IPS-20b (cell line): ENCODE results near the gene RIN2.

Source experiments
- H3K27ac ChIP-seq: one replicate; pipeline ENCODE4 v1.5.1; 2013; ENCODE audit warnings: low read length
- H3K27me3 ChIP-seq: 2 replicates; pipeline ENCODE4 v1.6.1; 2013; ENCODE audit warnings: mild to moderate bottlenecking, low read length, inconsistent platforms; ENCODE audit not compliant: insufficient read depth
- H3K36me3 ChIP-seq: 2 replicates; pipeline ENCODE4 v1.6.1; 2013; ENCODE audit warnings: low read depth, mild to moderate bottlenecking, inconsistent platforms, low read length, moderate library complexity; ENCODE audit not compliant: insufficient read depth
- H3K4me1 ChIP-seq: 2 replicates; pipeline ENCODE4 v1.6.1; 2013; ENCODE audit warnings: mild to moderate bottlenecking, control low read depth, inconsistent platforms, low read length, moderate library complexity; ENCODE audit not compliant: insufficient read depth
- H3K4me3 ChIP-seq: 2 replicates; pipeline ENCODE4 v1.5.1; 2013; ENCODE audit warnings: mild to moderate bottlenecking, low read length, inconsistent platforms
- H3K9ac ChIP-seq: 2 replicates; pipeline ENCODE4 v1.6.1; 2013; ENCODE audit warnings: low read depth, mild to moderate bottlenecking, inconsistent platforms, low read length, moderate library complexity
- H3K9me3 ChIP-seq: 2 replicates; pipeline ENCODE4 v1.6.1; 2013; ENCODE audit warnings: mild to moderate bottlenecking, low read depth, low read length, inconsistent platforms; ENCODE audit not compliant: insufficient read depth

RIN2 gene

DNA sequence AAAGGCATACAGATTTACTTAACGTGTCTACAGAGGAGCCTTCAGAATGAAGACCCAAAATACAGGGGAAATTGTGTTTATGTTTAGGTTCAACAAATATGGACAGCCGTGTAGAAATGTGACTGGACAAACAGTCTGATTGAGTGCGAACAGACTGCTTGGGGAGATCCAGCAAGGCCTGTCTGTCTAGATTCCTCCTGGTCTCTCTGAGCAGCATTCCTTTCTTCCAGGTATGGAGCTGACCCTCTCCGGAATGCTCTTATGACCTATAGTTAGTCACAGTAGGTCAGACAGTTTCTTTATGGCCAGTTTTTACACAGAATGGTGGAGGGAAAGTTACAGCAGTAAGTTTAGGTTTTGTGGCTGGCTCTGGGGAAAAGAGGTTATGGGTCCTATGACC is 9.0 kb downstream of the RIN2 start:
- Histone ChIP-seq H3K27ac (no peak overlapping the region), H3K4me3 (no peak overlapping the region), H3K27me3 (no peaks in the 10 kb centered on the region), H3K9me3 (no peaks in the 10 kb centered on the region), H3K9ac (no peak overlapping the region), H3K4me1 (peaks cover 8% of the 10 kb centered on the region; the same call in 1 of the 2 replicates), H3K36me3 (no peaks in the 10 kb centered on the region)

DNA sequence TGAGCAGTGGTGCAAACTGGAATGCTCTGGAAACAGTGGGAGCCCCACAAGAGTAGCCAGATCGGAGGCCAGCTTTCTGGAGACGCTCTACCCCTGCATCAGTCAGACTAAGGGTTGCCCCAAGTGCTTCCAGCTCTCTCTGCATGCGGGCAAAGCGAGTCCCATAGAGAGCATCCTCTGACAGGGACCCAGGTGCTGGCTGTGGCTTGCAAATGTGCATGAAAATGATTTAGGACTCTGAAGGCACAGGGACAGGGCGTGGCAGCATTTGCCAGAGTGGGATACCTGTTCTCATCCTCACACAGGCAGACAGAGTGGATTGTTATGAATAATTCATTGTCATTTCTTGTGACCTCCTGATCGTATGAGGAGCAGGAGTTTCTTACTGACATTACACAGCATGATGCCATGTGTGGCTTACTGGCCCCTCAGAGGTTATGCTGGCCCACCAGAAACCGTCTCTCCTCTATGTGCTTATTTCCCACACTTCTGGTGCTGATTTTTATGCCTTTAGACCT is 10.3 kb downstream of the RIN2 start:
- Histone ChIP-seq H3K36me3 (no peaks in the 10 kb centered on the region), H3K9me3 (no peaks in the 10 kb centered on the region), H3K27me3 (no peaks in the 10 kb centered on the region), H3K27ac (no peak overlapping the region), H3K4me3 (no peak overlapping the region), H3K9ac (no peak overlapping the region), H3K4me1 (peaks cover 8% of the 10 kb centered on the region; the same call in 1 of the 2 replicates)

DNA sequence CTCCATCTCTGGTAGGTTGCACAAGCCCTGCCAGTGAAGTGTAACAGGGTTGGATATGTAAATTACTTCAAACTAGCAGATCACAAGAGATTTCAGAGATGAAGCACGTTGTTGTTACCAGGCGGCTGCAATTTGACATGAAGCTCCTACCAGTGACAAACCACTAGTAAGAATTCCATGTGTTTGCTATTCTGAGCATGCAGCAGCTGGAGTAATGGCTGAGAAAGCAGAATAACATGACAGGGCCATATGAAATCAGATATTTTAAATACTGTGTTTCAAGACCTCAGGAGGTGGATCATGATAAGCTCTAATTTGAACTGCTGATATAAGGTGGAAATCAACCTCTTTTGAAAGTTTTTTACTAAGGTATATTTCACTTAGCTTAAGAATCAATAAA is 11.4 kb downstream of the RIN2 start:
- no peak overlapping the region for H3K9ac ChIP-seq
- peaks cover 11% of the 10 kb centered on the region for H3K4me1 ChIP-seq
- no peaks in the 10 kb centered on the region for H3K36me3 ChIP-seq
- no peaks in the 10 kb centered on the region for H3K9me3 ChIP-seq
- H3K27me3 ChIP-seq = no peaks in the 10 kb centered on the region
- H3K27ac ChIP-seq = no peak overlapping the region
- no peak overlapping the region for H3K4me3 ChIP-seq

DNA sequence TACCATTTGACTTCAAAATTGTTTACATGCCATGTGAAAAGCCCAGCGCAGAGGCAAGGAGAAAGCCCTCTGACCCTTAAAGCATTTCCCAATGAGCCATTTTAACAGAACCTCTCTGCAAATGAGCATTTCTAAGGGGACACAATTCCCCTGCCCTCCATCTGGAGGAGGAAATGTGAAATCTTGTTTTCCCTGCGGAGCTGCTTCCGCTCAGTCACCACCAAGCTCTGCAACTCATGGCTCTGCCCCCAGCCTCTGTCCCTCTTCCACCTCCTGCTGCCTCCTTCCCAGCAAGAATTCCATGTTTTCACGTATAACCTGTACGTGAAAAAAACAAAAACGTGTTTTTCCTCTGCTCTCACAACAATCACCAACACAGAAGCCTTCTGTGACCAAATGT is 12.3 kb downstream of the RIN2 start:
- Histone ChIP-seq H3K9ac (0 out of 2 replicates have a peak overlapping the region, but pooled peaks have one; percentile 7), H3K4me1 (peaks cover 15% of the 10 kb centered on the region), H3K36me3 (no peaks in the 10 kb centered on the region), H3K27me3 (no peaks in the 10 kb centered on the region), H3K9me3 (no peaks in the 10 kb centered on the region), H3K27ac (no peak overlapping the region), H3K4me3 (no peak overlapping the region)

DNA sequence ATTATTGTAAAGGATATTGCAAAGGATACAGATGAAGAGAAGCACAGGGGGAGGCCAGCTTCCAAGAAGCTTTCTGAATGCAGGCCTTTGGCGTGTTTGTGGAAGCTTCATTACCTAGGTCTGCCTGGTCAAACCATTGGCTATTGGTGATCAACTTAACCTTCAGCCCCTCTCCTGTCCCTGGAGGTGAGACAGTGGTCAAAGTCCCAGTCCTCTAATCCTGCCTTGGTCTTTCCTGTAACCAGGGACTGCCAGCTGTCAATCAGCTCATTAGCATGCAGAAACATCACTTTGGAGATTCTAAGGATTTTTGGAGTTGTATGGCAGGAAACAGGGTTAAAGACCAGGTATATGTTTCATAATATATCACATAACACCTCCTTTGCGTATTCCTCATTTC is 13.0 kb downstream of the RIN2 start:
- H3K4me1 ChIP-seq = peaks cover 15% of the 10 kb centered on the region
- no peaks in the 10 kb centered on the region for H3K9me3 ChIP-seq
- no peak overlapping the region for H3K4me3 ChIP-seq
- no peaks in the 10 kb centered on the region for H3K36me3 ChIP-seq
- H3K9ac ChIP-seq = no peak overlapping the region
- no peaks in the 10 kb centered on the region for H3K27me3 ChIP-seq
- no peak overlapping the region for H3K27ac ChIP-seq

GRCh38 chr20:19773471-19773870 is 15.4 kb downstream of the RIN2 start:
- Histone ChIP-seq H3K36me3 (no peaks in the 10 kb centered on the region), H3K27me3 (no peaks in the 10 kb centered on the region), H3K27ac (no peak overlapping the region), H3K9ac (no peak overlapping the region), H3K4me1 (peaks cover 25% of the 10 kb centered on the region), H3K9me3 (no peaks in the 10 kb centered on the region), H3K4me3 (no peak overlapping the region)

DNA sequence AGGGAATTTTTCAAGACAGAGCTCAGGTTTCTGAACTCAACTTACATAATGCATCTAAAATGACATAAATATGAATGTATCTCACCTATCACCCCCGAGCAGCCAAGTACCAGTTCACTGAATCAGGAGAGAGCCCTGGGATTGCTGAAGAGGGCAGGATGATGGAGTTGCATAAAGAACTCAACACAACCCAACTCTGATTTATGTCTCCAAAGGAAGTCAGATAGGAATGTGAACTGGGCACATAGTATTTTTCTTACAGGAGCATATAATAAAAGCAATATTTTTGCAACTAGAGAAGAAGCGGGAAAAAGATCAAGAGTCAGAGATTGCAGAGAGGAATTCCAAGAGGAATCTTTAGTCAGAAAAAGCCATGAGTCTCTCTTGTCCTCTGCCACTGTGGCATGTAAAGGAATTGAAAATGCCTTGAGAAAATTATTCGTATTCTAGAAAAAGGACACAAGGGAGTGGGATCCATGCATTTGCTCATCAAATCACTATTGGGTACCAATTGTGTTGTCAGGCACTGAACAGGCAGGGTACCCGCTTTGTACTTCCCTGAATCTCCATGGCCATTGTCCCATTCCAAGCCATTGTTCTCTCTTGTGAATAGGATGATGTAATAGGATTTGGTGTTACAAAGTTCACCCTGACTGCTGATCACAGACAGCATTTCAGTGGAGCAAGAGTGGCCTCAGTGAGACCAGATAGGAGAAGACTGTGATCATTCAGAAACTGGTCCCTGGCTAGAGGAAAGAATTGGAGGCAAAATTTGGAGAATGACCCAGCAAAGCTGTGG is 16.3 kb downstream of the RIN2 start:
- no peak overlapping the region for H3K4me3 ChIP-seq
- H3K27ac ChIP-seq = no peak overlapping the region
- H3K4me1 ChIP-seq = peaks cover 25% of the 10 kb centered on the region
- no peak overlapping the region for H3K9ac ChIP-seq
- no peaks in the 10 kb centered on the region for H3K27me3 ChIP-seq
- no peaks in the 10 kb centered on the region for H3K36me3 ChIP-seq
- no peaks in the 10 kb centered on the region for H3K9me3 ChIP-seq

- Histone ChIP-seq H3K27ac (no peak overlapping the region), H3K9me3 (no peaks in the 10 kb centered on the region), H3K27me3 (no peaks in the 10 kb centered on the region), H3K9ac (no peak overlapping the region), H3K36me3 (no peaks in the 10 kb centered on the region), H3K4me3 (no peak overlapping the region), H3K4me1 (peaks cover 17% of the 10 kb centered on the region)
Observed at GRCh38 chr20:19775353-19776253, 17.5 kb downstream of the RIN2 start.

- H3K9me3 ChIP-seq = no peaks in the 10 kb centered on the region
- peaks cover 17% of the 10 kb centered on the region for H3K4me1 ChIP-seq
- H3K36me3 ChIP-seq = no peaks in the 10 kb centered on the region
- H3K9ac ChIP-seq = no peak overlapping the region
- no peaks in the 10 kb centered on the region for H3K27me3 ChIP-seq
- H3K27ac ChIP-seq = no peak overlapping the region
- H3K4me3 ChIP-seq = no peak overlapping the region
Observed at GRCh38 chr20:19777315-19777714, 19.3 kb downstream of the RIN2 start.

- no peaks in the 10 kb centered on the region for H3K9me3 ChIP-seq
- no peak overlapping the region for H3K9ac ChIP-seq
- no peak overlapping the region for H3K4me3 ChIP-seq
- H3K27me3 ChIP-seq = no peaks in the 10 kb centered on the region
- H3K36me3 ChIP-seq = no peaks in the 10 kb centered on the region
- peaks cover 17% of the 10 kb centered on the region for H3K4me1 ChIP-seq
- H3K27ac ChIP-seq = no peak overlapping the region
Observed at GRCh38 chr20:19777981-19778380, 19.9 kb downstream of the RIN2 start.

DNA sequence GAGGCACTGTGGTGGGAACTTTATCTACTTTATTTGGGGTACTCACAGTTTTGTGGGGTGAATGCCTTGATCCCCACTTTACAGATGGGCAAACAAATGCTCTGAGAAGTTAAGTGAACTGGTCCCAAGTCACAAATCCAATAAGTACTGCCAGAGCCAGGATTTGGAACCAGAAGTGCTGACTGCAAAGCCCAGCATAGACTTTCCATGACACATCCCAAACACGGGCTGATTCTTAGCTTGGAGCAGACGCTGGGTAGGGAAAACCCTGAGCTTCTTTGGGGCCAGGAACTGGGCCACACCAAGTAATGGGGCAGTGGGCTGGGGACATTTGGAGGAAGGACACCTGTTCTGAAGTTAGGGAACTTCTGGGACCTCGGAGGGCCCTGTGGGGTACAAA is 20.3 kb downstream of the RIN2 start:
- no peak overlapping the region for H3K4me3 ChIP-seq
- H3K4me1 ChIP-seq = peaks cover 17% of the 10 kb centered on the region
- no peaks in the 10 kb centered on the region for H3K27me3 ChIP-seq
- H3K27ac ChIP-seq = no peak overlapping the region
- no peak overlapping the region for H3K9ac ChIP-seq
- no peaks in the 10 kb centered on the region for H3K36me3 ChIP-seq
- no peaks in the 10 kb centered on the region for H3K9me3 ChIP-seq
